Progenitor cell of endocrine pancreas (in vitro differentiated cells): Measurements from ENCODE around the gene MAPK9. TPM values are rescaled to one million over a fixed set of nuclear protein-coding genes. Genes with fewer than 3 reads are reported as not detected.

Source experiments
- DNase-seq: peaks from one replicate; pipeline ENCODE4 v3.0.0; 2021; ENCODE audit warnings: low spot score; ENCODE audit not compliant: unreplicated experiment
- H3K27ac Mint-ChIP-seq: 2 replicates; pipeline ENCODE4 v1.8.0; 2021; ENCODE audit warnings: mild to moderate bottlenecking, moderate library complexity, mixed read lengths
- H3K27me3 Mint-ChIP-seq: 2 replicates; pipeline ENCODE4 v1.8.0; 2021; ENCODE audit warnings: mixed read lengths
- H3K36me3 Mint-ChIP-seq: 2 replicates; pipeline ENCODE4 v1.8.0; 2022; ENCODE audit warnings: mixed read lengths; ENCODE audit not compliant: insufficient read depth
- H3K4me1 Mint-ChIP-seq: 2 replicates; pipeline ENCODE4 v1.8.0; 2021; ENCODE audit warnings: low read depth, mixed read lengths
- H3K4me3 Mint-ChIP-seq: 2 replicates; pipeline ENCODE4 v1.8.0; 2021; ENCODE audit warnings: low read depth, mild to moderate bottlenecking, moderate library complexity, mixed read lengths
- H3K9me3 Mint-ChIP-seq: 2 replicates; pipeline ENCODE4 v1.8.0; 2021; ENCODE audit warnings: low read depth, mixed read lengths
- CTCF ChIP-seq: fragments of 200-600 bp; sonication (generic); IDR thresholded peaks from one replicate; pipeline ENCODE4 v1.5.0; 2021; ENCODE audit warnings: antibody characterized with exemption, mild to moderate bottlenecking; ENCODE audit not compliant: unreplicated experiment
- total RNA-seq: library from RNA; stranded (reverse); gene quantifications from 2 replicates; pipeline ENCODE4 v1.2.1, GENCODE V29; 2021

MAPK9 gene
- total RNA-seq, 1 donor from 2014 or later, result 51.2 TPM

- H3K36me3 Mint-ChIP-seq, result no peaks in the 10 kb centered on the region
- TF ChIP-seq CTCF, result no peak
- DNase-seq, result no peak
- H3K9me3 Mint-ChIP-seq, result no peaks in the 10 kb centered on the region
- no peaks in the 10 kb centered on the region for H3K4me1 Mint-ChIP-seq
- H3K27ac Mint-ChIP-seq, result no peak overlapping the region
- no peak overlapping the region for H3K4me3 Mint-ChIP-seq
- no peaks in the 10 kb centered on the region for H3K27me3 Mint-ChIP-seq
These were observed 32.2 kb upstream of the MAPK9 start for GRCh38 chr5:180323941-180324600.

GRCh38 chr5:180323160-180323559 is 31.3 kb upstream of the MAPK9 start:
- Mint-ChIP-seq H3K9me3 (no peaks in the 10 kb centered on the region), H3K4me3 (no peak overlapping the region), H3K4me1 (no peaks in the 10 kb centered on the region), H3K27ac (no peak overlapping the region), H3K36me3 (no peaks in the 10 kb centered on the region), H3K27me3 (no peaks in the 10 kb centered on the region)
- TF ChIP-seq CTCF, result no peak
- no peak for DNase-seq

GRCh38 chr5:180318456-180319089 is 26.7 kb upstream of the MAPK9 start:
- H3K36me3 Mint-ChIP-seq, result no peaks in the 10 kb centered on the region

GRCh38 chr5:180316586-180316985 is 24.7 kb upstream of the MAPK9 start:
- TF ChIP-seq CTCF, result no peak
- DNase-seq, result no peak
- Mint-ChIP-seq H3K36me3 (no peaks in the 10 kb centered on the region), H3K27ac (no peak overlapping the region), H3K4me1 (no peaks in the 10 kb centered on the region), H3K4me3 (no peak overlapping the region), H3K27me3 (no peaks in the 10 kb centered on the region), H3K9me3 (no peaks in the 10 kb centered on the region)

More at GRCh38 chr5:180318456-180319089, 26.7 kb upstream of the MAPK9 start:
- no peak overlapping the region for H3K27ac Mint-ChIP-seq
- H3K9me3 Mint-ChIP-seq, result no peaks in the 10 kb centered on the region
- TF ChIP-seq CTCF, result no peak
- DNase-seq, result no peak
- H3K4me1 Mint-ChIP-seq, result no peaks in the 10 kb centered on the region
- no peak overlapping the region for H3K4me3 Mint-ChIP-seq
- H3K27me3 Mint-ChIP-seq, result no peaks in the 10 kb centered on the region

- Mint-ChIP-seq H3K4me3 (no peak overlapping the region), H3K36me3 (no peaks in the 10 kb centered on the region), H3K4me1 (no peaks in the 10 kb centered on the region), H3K27me3 (no peaks in the 10 kb centered on the region), H3K9me3 (no peaks in the 10 kb centered on the region), H3K27ac (no peak overlapping the region)
- peak; percentile 46 for DNase-seq
- peak; percentile 78 for TF ChIP-seq CTCF
These were observed 23.9 kb upstream of the MAPK9 start for GRCh38 chr5:180315762-180316212.
